ENCODE results near the gene MZF1. TPM values are rescaled to one million over a fixed set of nuclear protein-coding genes. Genes with fewer than 3 reads are reported as not detected.

MZF1 gene
- total RNA-seq, 2 experiments from 2014 or later = 30.0 to 39.1 TPM

DNA sequence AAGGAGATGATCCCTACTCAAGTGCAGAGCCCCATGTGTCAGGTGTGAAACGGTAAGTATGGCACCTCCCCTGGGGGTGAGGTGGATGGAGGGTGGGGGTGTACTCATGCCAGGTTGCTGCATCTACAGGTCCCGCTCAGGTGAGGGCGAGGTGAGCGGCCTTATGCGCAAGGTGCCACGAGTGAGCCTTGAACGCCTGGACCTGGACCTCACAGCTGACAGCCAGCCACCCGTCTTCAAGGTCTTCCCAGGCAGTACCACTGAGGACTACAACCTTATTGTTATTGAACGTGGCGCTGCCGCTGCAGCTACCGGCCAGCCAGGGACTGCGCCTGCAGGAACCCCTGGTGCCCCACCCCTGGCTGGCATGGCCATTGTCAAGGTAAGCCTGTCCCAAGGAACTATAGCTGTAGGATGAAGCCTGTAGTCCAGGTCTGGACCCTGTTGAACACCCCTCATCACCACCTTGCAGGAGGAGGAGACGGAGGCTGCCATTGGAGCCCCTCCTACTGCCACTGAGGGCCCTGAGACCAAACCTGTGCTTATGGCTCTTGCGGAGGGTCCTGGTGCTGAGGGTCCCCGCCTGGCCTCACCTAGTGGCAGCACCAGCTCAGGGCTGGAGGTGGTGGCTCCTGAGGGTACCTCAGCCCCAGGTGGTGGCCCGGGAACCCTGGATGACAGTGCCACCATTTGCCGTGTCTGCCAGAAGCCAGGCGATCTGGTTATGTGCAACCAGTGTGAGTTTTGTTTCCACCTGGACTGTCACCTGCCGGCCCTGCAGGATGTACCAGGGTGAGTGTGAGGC, 24.1 kb downstream of the MZF1 start:
- TF ChIP-seq, protein P1, sequence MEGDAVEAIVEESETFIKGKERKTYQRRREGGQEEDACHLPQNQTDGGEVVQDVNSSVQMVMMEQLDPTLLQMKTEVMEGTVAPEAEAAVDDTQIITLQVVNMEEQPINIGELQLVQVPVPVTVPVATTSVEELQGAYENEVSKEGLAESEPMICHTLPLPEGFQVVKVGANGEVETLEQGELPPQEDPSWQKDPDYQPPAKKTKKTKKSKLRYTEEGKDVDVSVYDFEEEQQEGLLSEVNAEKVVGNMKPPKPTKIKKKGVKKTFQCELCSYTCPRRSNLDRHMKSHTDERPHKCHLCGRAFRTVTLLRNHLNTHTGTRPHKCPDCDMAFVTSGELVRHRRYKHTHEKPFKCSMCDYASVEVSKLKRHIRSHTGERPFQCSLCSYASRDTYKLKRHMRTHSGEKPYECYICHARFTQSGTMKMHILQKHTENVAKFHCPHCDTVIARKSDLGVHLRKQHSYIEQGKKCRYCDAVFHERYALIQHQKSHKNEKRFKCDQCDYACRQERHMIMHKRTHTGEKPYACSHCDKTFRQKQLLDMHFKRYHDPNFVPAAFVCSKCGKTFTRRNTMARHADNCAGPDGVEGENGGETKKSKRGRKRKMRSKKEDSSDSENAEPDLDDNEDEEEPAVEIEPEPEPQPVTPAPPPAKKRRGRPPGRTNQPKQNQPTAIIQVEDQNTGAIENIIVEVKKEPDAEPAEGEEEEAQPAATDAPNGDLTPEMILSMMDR (conservative IDR thresholded peaks at IDR 0.05; ENCODE audit: low read length) = no peak
- TF ChIP-seq EZH2phosphoT487 (IDR thresholded peaks at IDR 0.05; ENCODE audit: borderline replicate concordance, low read depth, low read length) = no peak
- Histone ChIP-seq H3K4me2 (ENCODE audit: low read length) (no peak overlapping the region), H3K27ac (ENCODE audit: low read depth, low read length, poor library complexity, severe bottlenecking) (no peak overlapping the region), H3K9me2 (ENCODE audit: insufficient read depth, low read length) (no peaks in the 10 kb centered on the region), H3K9me3 (ENCODE audit: low read length) (no peaks in the 10 kb centered on the region), H3K79me2 (ENCODE audit: insufficient read depth, low read depth, low read length) (peaks cover 38% of the 10 kb centered on the region), H3K36me3 (ENCODE audit: insufficient read depth, low read length) (peaks cover 91% of the 10 kb centered on the region), H2AFZ (ENCODE audit: low read length) (no peak overlapping the region), H3K4me3 (ENCODE audit: low read depth, low read length, poor library complexity, severe bottlenecking) (no peak overlapping the region), H3K4me1 (ENCODE audit: insufficient read depth, low read length, poor library complexity, severe bottlenecking) (peaks cover 23% of the 10 kb centered on the region), H4K20me1 (ENCODE audit: insufficient read depth, low read length) (peaks cover 36% of the 10 kb centered on the region)
- no peak for DNase-seq (ENCODE audit: low spot score)
- BruUV-seq (replicated peaks) = no TSS peak
- intact Hi-C loops (cut with micrococcal nuclease; ENCODE audit: unreplicated experiment) = no loop called here
- ChIA-PET CTCF (ENCODE audit: unreplicated experiment) (no interaction called here), POLR2A (interaction anchor here (0.6 kb wide), 1 partner anchor 15 kb away, joined by 3 read pairs; no protein-coding TSS in a partner anchor)

GRCh38 chr19:58547323-58548312, 25.5 kb downstream of the MZF1 start:
- peak overlapping the region; percentile 98; the same call in 1 of the 2 replicates for H3K4me2 ChIP-seq (ENCODE audit: low read length)
- BruUV-seq (replicated peaks) = no TSS peak
- no peaks in the 10 kb centered on the region for H3K9me2 ChIP-seq (ENCODE audit: insufficient read depth, low read length)
- no peak overlapping the region for H2AFZ ChIP-seq (ENCODE audit: low read length)
- TF ChIP-seq, protein P1 (conservative IDR thresholded peaks at IDR 0.05; ENCODE audit: low read length) = no peak
- TF ChIP-seq EZH2phosphoT487 (IDR thresholded peaks at IDR 0.05; ENCODE audit: borderline replicate concordance, low read depth, low read length) = no peak
- CTCF ChIA-PET (ENCODE audit: unreplicated experiment) = no interaction called here
- peak overlapping the region; percentile 94 for H3K4me3 ChIP-seq (ENCODE audit: low read depth, low read length, poor library complexity, severe bottlenecking)
- peaks cover 33% of the 10 kb centered on the region for H4K20me1 ChIP-seq (ENCODE audit: insufficient read depth, low read length)
- DNase-seq (ENCODE audit: low spot score) = no peak
- POLR2A ChIA-PET = no interaction called here
- peaks cover 79% of the 10 kb centered on the region for H3K36me3 ChIP-seq (ENCODE audit: insufficient read depth, low read length)
- H3K4me1 ChIP-seq (ENCODE audit: insufficient read depth, low read length, poor library complexity, severe bottlenecking) = peaks cover 20% of the 10 kb centered on the region
- peaks cover 38% of the 10 kb centered on the region for H3K79me2 ChIP-seq (ENCODE audit: insufficient read depth, low read depth, low read length)
- no peaks in the 10 kb centered on the region for H3K9me3 ChIP-seq (ENCODE audit: low read length)
- H3K27ac ChIP-seq (ENCODE audit: low read depth, low read length, poor library complexity, severe bottlenecking) = no peak overlapping the region
- intact Hi-C loops (cut with micrococcal nuclease; ENCODE audit: unreplicated experiment) = no loop called here
